Fibroblast of pulmonary artery (primary cell): ENCODE data around the gene ZFP36L2.
A peak's percentile ranks its signal among the peaks of the same experiment; 100 is the strongest.

Experiments used
- DNase-seq: peaks from one replicate; pipeline ENCODE4 v3.0.0-alpha.2; 2010; ENCODE audit warnings: low read depth
- H3K4me3 ChIP-seq: replicated peaks from 2 replicates; pipeline ENCODE4 v1.5.1; 2011; ENCODE audit warnings: low read depth, mild to moderate bottlenecking, control low read depth, low read length, moderate library complexity
- CTCF ChIP-seq: IDR thresholded peaks from 2 replicates; pipeline ENCODE4 v1.5.1; 2011; ENCODE audit warnings: mild to moderate bottlenecking, control low read depth, low read length, inconsistent platforms; ENCODE audit errors: missing control alignments

The ZFP36L2 gene

GRCh38 chr2:43224131-43224570, 2.3 kb downstream of the ZFP36L2 start:
- peak; percentile 45 for TF ChIP-seq CTCF
- DNase-seq, result peak; percentile 78
- H3K4me3 ChIP-seq, result peak overlapping the region; percentile 78

- no peak for TF ChIP-seq CTCF
- DNase-seq, result peak; percentile 52
- peak overlapping the region; percentile 78 for H3K4me3 ChIP-seq
These were observed 2.8 kb downstream of the ZFP36L2 start for GRCh38 chr2:43223521-43224001.

GRCh38 chr2:43222475-43223309, 3.7 kb downstream of the ZFP36L2 start:
- TF ChIP-seq CTCF, result no peak
- DNase-seq, result peak; percentile 45
- peak overlapping the region; percentile 78 for H3K4me3 ChIP-seq

- TF ChIP-seq CTCF, result no peak
- peak; percentile 96 for DNase-seq
These were observed 4.5 kb downstream of the ZFP36L2 start for GRCh38 chr2:43221763-43222474.

GRCh38 chr2:43221124-43221762, 5.2 kb downstream of the ZFP36L2 start:
- no peak for TF ChIP-seq CTCF
- peak; percentile 93 for DNase-seq
- H3K4me3 ChIP-seq, result peak overlapping the region; percentile 78

More at GRCh38 chr2:43221763-43222474, 4.5 kb downstream of the ZFP36L2 start:
- H3K4me3 ChIP-seq, result peak overlapping the region; percentile 78

- TF ChIP-seq CTCF, result no peak
- DNase-seq, result no peak
- peak overlapping the region; percentile 78 for H3K4me3 ChIP-seq
These were observed 5.7 kb downstream of the ZFP36L2 start for GRCh38 chr2:43220760-43221123.
